Mesendoderm (in vitro differentiated cells): ENCODE measurements around the gene NUPR2.
"Not testable (repeated sequence)": the region's sequence is repeated elsewhere in the genome, so short reads cannot be mapped to it uniquely, and the experiment has no call there.

Experiments used
- DNase-seq: peaks from one replicate; pipeline ENCODE4 v3.0.0; 2013
- H2AK5ac ChIP-seq: 2 replicates; pipeline ENCODE4 v1.6.1; 2013; ENCODE audit warnings: low read length, inconsistent platforms
- H2BK120ac ChIP-seq: 2 replicates; pipeline ENCODE4 v1.6.1; 2013; ENCODE audit warnings: low read depth, mild to moderate bottlenecking, low read length, moderate library complexity, mixed read lengths
- H2BK15ac ChIP-seq: replicated peaks from 2 replicates; pipeline ENCODE4 v1.6.1; 2013; ENCODE audit warnings: low read depth, mild to moderate bottlenecking, moderate library complexity
- H2BK5ac ChIP-seq: 2 replicates; pipeline ENCODE4 v1.6.1; 2013; ENCODE audit warnings: low read length, inconsistent platforms
- H3K18ac ChIP-seq: 2 replicates; pipeline ENCODE4 v1.6.1; 2013; ENCODE audit warnings: mild to moderate bottlenecking, low read length, mixed read lengths
- H3K23ac ChIP-seq: one replicate; pipeline ENCODE4 v1.6.1; 2013; ENCODE audit warnings: low read length
- H3K27ac ChIP-seq: 2 replicates; pipeline ENCODE4 v1.5.1; 2013; ENCODE audit warnings: low read depth, mild to moderate bottlenecking, inconsistent platforms, low read length, moderate library complexity
- H3K27me3 ChIP-seq: 2 replicates; pipeline ENCODE4 v1.6.1; 2013; ENCODE audit warnings: low read length, control low read depth, mild to moderate bottlenecking, inconsistent platforms; ENCODE audit not compliant: insufficient read depth, poor library complexity
- H3K36me3 ChIP-seq: 2 replicates; pipeline ENCODE4 v1.6.1; 2013; ENCODE audit warnings: low read length, inconsistent platforms; ENCODE audit not compliant: control insufficient read depth, insufficient read depth
- H3K4ac ChIP-seq: one replicate; pipeline ENCODE4 v1.6.1; 2013; ENCODE audit warnings: low read depth, mild to moderate bottlenecking, low read length, moderate library complexity
- H3K4me1 ChIP-seq: 2 replicates; pipeline ENCODE4 v1.6.1; 2013; ENCODE audit warnings: low read depth, low read length, inconsistent platforms; ENCODE audit not compliant: control insufficient read depth
- H3K4me2 ChIP-seq: 2 replicates; pipeline ENCODE4 v1.6.1; 2013; ENCODE audit warnings: low read length
- H3K4me3 ChIP-seq: 2 replicates; pipeline ENCODE4 v1.5.1; 2013; ENCODE audit warnings: mild to moderate bottlenecking, low read length
- H3K56ac ChIP-seq: one replicate; pipeline ENCODE4 v1.6.1; 2013; ENCODE audit warnings: low read length
- H3K79me1 ChIP-seq: 2 replicates; pipeline ENCODE4 v1.6.1; 2013; ENCODE audit warnings: low read length, inconsistent platforms
- H3K79me2 ChIP-seq: 2 replicates; pipeline ENCODE4 v1.6.1; 2013; ENCODE audit warnings: mild to moderate bottlenecking, low read length; ENCODE audit not compliant: control insufficient read depth, insufficient read depth
- H3K9ac ChIP-seq: 2 replicates; pipeline ENCODE4 v1.6.1; 2013; ENCODE audit warnings: low read length, inconsistent platforms
- H4K5ac ChIP-seq: one replicate; pipeline ENCODE4 v1.6.1; 2013; ENCODE audit warnings: low read length
- H4K8ac ChIP-seq: one replicate; pipeline ENCODE4 v1.6.1; 2013; ENCODE audit warnings: low read depth, mild to moderate bottlenecking, control low read depth, low read length, moderate library complexity
- WGBS: extraction: QIAGEN DNeasy Blood & Tissue Kit; methylation state at CpG from one replicate; pipeline ENCODE4 v1.1.7; 2013; ENCODE audit warnings: low lambda C conversion rate, missing lambda C conversion rate; ENCODE audit not compliant: insufficient coverage; ENCODE audit errors: extremely low coverage; 5-methylcytosine and 5-hydroxymethylcytosine counted together

NUPR2 gene

GRCh38 chr7:56077681-56078080 lies 38.5 kb downstream of the NUPR2 start:
- Histone ChIP-seq H3K9ac (no peak overlapping the region), H2AK5ac (no peak overlapping the region), H3K36me3 (peaks cover 1% of the 10 kb centered on the region), H3K4ac (no peak overlapping the region), H3K79me1 (no peaks in the 10 kb centered on the region), H3K4me3 (no peak overlapping the region), H3K4me2 (no peak overlapping the region), H3K56ac (no peak overlapping the region), H3K23ac (no peak overlapping the region), H2BK120ac (no peak overlapping the region), H4K8ac (no peak overlapping the region), H3K79me2 (no peaks in the 10 kb centered on the region), H2BK15ac (no peak overlapping the region), H4K5ac (no peak overlapping the region), H3K27ac (no peak overlapping the region), H2BK5ac (no peak overlapping the region), H3K18ac (no peak overlapping the region), H3K4me1 (no peaks in the 10 kb centered on the region), H3K27me3 (no peaks in the 10 kb centered on the region)
- WGBS: no CpG with 5 or more reads among the region's 3 CpGs
- no peak for DNase-seq

- no peak overlapping the region for H4K5ac ChIP-seq
- no peak overlapping the region for H3K23ac ChIP-seq
- no peak overlapping the region for H2BK5ac ChIP-seq
- no peak overlapping the region for H2BK120ac ChIP-seq
- no CpG with 5 or more reads among the region's 19 CpGs for WGBS
- no peak overlapping the region for H3K18ac ChIP-seq
- no peaks in the 10 kb centered on the region for H3K79me1 ChIP-seq
- DNase-seq: peak; percentile 92
- no peak overlapping the region for H3K4ac ChIP-seq
- no peak overlapping the region for H2BK15ac ChIP-seq
- no peak overlapping the region for H3K9ac ChIP-seq
- H3K4me3 ChIP-seq: no peak overlapping the region
- no peaks in the 10 kb centered on the region for H3K36me3 ChIP-seq
- H3K27me3 ChIP-seq: no peaks in the 10 kb centered on the region
- H4K8ac ChIP-seq: no peak overlapping the region
- H2AK5ac ChIP-seq: no peak overlapping the region
- no peak overlapping the region for H3K56ac ChIP-seq
- H3K4me2 ChIP-seq: no peak overlapping the region
- no peaks in the 10 kb centered on the region for H3K4me1 ChIP-seq
- H3K79me2 ChIP-seq: no peaks in the 10 kb centered on the region
- H3K27ac ChIP-seq: no peak overlapping the region
These were observed 41.8 kb downstream of the NUPR2 start for GRCh38 chr7:56074371-56074791.

GRCh38 chr7:56066376-56066775 lies 49.8 kb downstream of the NUPR2 start:
- not testable (repeated sequence) for DNase-seq, H3K4me3 ChIP-seq, H4K5ac ChIP-seq, H3K4me2 ChIP-seq, H3K4ac ChIP-seq, H3K4me1 ChIP-seq, H3K79me2 ChIP-seq, H2AK5ac ChIP-seq, H3K27me3 ChIP-seq, H4K8ac ChIP-seq, H3K23ac ChIP-seq, H3K56ac ChIP-seq, H3K79me1 ChIP-seq, H3K36me3 ChIP-seq, H3K9ac ChIP-seq, H3K18ac ChIP-seq, H2BK15ac ChIP-seq, H3K27ac ChIP-seq, H2BK120ac ChIP-seq, H2BK5ac ChIP-seq
- no CpG with 5 or more reads among the region's 13 CpGs for WGBS
